ENCODE results near the gene MTCH1.

DNA sequence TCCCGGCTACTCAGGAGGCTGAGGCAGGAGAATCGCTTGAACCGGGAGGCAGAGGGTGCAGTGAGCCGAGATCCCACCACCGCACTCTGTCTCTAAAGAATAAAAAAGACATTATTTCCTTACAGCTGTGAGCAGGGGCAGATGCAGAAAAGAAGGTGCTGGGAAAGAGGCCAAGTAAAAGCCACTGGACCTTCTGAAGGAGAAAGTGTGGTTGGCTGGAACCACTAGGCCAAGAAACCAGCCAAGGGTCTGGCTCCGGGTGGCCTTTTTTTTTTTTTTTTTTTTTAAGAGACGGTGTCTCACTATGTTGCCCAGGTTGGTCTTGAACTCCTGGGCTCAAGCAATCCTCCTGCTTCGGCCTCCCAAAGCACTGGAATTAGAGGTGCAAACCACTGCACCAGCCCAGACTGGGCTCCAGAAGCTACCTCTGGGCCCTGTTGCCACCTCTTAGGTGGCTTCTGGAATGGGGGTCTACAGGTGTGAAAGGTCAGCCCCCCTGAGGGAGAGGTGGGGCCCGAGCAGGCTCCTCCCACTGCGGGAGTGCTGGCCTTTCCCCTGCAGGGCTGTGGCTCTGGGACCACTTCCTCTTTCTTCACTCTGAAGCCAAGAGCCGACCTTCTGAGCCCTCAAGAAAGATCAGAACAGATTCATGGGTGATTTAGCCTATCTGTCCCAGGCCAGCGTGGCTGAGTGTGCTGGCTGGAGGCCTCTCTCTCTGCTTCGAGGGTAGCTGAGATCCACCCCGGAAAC lies 19.2 kb upstream of the MTCH1 start, which contains the start of gene FGD2:
- peak; percentile 38; the same call in 1 of the 2 replicates for TF ChIP-seq POLR2A (IDR thresholded peaks at IDR 0.05; ENCODE audit: low read depth, low read length)
- peak; percentile 100 for TF ChIP-seq SPI1 (IDR thresholded peaks at IDR 0.05; ENCODE audit: low read depth, low read length)

Measured in GM12891 (cell line).